Testis (tissue), 2 donors: ENCODE results near the gene ANO7.

Source experiments
- POLR2A ChIP-seq: fragments of 450-650 bp; IDR thresholded peaks from one replicate; pipeline ENCODE4 v1.6.1; 2017; ENCODE audit warnings: antibody characterized with exemption, mild to moderate bottlenecking, moderate library complexity
- TF ChIP-seq, protein P1 (sequence below), 3 experiments: fragments of 450-650 bp in 2 of 3; fragments of 200-600 bp in 1 of 3; sonication (generic) in 1 of 3; IDR thresholded peaks; one replicate each; pipeline ENCODE4 v1.5.1; 2016 to 2019; ENCODE audit warnings: antibody characterized with exemption in 3 of 3, mild to moderate bottlenecking in 2 of 3, moderate library complexity in 1 of 3

DNA sequence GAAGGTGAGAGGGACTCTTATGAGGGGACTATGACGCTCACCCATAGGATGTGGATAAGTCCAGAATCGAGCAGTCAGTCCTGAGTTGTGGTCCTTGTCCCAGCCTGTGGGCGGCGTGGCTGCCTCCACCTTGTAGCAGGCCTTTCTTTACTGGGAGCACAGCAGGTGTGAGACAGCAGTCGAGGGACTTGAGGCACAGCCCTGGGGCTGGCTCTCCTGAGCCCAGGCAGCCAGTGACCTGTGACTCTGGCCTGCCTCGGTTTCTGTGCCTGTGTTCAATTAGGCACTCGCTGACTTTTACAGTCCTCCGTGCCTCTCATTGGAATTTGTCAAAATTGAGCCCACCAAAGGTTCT, 30.0 kb upstream of the ANO7 start:
- TF ChIP-seq, protein P1, sequence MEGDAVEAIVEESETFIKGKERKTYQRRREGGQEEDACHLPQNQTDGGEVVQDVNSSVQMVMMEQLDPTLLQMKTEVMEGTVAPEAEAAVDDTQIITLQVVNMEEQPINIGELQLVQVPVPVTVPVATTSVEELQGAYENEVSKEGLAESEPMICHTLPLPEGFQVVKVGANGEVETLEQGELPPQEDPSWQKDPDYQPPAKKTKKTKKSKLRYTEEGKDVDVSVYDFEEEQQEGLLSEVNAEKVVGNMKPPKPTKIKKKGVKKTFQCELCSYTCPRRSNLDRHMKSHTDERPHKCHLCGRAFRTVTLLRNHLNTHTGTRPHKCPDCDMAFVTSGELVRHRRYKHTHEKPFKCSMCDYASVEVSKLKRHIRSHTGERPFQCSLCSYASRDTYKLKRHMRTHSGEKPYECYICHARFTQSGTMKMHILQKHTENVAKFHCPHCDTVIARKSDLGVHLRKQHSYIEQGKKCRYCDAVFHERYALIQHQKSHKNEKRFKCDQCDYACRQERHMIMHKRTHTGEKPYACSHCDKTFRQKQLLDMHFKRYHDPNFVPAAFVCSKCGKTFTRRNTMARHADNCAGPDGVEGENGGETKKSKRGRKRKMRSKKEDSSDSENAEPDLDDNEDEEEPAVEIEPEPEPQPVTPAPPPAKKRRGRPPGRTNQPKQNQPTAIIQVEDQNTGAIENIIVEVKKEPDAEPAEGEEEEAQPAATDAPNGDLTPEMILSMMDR (IDR thresholded peaks at IDR 0.05), result no peak
- TF ChIP-seq POLR2A, result no peak
